GM15510 (cell line): ENCODE measurements around the gene ACER1.

Experiments used
- POLR2A ChIP-seq: IDR thresholded peaks from 3 replicates; pipeline ENCODE4 v1.6.1; 2011; ENCODE audit warnings: borderline replicate concordance; ENCODE audit not compliant: insufficient read length; ENCODE audit errors: extremely low read depth

The ACER1 gene

DNA sequence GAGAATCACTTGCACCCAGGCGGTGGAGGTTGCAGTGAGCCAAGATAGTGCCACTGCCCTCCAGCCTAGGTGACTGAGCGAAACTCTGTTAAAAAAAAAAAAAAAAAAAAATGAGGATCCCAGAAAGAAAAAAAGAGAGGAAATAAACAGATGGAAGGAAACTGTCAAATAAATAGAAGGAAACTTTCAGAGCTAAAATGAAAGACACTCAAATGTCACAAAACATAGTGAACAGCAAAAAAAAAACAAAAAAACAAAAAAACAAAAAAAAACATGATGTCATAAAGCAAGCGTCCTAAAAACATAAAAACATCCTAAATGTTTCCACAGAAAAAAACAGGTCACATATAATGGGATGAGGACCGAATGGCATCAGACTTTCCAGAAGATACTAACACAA, 68.6 kb downstream of the ACER1 start:
- TF ChIP-seq POLR2A = no peak

DNA sequence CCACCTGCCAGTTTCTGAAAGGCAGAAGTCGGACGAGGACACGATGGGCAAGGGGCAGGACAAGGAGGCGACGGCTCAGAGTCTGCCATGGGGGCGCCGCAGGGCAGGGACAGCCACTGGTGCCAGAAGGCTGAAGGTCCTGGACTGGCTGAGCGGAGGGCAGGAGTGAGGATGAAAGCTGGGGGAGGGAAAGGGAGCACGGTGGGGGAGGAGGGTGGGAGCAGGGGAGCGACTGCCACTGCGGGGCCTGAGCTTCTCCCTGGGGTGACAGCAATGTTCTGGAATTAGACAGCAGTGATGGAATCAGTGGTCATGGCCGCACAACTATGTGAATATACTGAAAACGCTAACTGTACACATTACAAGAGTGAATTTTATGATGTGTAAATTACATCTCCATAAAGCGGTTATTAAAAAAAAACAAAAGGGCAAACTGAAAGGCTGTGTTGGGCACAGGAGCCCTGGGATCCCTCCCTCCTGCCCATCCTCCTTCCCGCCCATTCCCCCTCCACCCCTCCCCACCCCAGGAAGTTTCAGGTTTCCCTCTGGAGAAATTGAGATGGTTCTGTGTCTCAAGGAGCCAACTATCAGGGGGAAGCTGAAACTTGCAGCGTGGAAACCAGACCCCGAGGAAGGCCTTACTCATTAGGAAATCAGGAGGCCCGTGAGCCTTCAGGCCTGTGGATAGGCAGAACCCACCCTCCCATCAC, 69.5 kb downstream of the ACER1 start:
- no peak for TF ChIP-seq POLR2A

DNA sequence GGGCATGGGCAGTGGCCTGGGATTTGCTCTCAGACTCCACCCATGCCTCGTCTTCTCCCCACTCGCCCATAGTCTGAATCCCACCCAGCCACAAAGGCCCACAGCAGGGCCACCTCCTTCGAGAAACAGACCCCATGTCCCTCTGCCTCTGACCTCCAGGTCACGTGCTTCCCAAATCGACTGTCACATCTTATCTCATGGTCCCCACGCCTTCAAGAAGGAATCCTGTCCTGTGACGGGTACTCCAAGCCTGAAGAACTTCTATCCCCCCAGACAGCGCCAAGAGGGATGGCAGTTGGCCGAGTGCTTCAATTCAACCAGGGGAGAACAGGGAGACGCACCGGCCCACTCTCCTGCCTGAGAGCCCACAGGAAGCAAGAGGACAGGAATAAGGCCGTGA, 70.1 kb downstream of the ACER1 start:
- no peak for TF ChIP-seq POLR2A

DNA sequence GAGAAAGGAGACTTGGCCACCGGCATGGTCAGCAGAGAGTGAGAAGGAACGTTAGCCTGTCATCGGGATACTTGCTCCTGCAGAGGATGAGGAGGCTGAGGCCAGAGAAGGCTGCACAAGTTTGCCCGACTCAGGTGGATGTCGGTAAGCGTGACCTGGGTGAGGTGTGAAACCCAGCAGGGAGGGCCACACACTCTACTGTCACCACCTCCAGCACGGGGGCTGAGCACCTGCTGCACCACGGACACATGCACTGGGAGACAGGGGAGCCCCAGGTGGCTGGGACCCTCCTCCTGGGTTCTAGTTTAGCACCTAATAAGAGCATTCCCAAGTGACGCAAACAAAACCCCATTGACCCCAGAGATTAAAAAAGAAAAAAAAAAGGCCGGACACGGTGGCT, 70.9 kb downstream of the ACER1 start:
- no peak for TF ChIP-seq POLR2A

DNA sequence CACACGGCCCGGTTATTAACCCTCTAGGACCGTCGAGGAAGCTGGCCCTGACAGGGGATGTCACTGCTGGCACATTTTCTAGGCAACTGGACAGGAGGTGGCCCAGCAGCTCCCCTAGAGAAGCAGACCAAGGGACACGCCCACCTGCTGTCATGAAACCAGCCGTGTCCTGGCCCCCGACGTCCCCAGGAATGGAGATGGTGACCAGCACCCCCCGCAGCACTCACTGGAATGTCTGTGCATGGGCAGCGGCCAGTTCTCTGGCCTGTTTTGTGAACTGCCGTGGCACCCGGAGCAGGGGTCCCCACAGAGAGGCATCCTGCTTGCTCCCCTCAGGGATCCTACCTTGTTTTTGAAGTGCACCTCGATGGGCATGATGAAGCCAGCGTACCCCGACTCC, 71.5 kb downstream of the ACER1 start:
- no peak for TF ChIP-seq POLR2A

DNA sequence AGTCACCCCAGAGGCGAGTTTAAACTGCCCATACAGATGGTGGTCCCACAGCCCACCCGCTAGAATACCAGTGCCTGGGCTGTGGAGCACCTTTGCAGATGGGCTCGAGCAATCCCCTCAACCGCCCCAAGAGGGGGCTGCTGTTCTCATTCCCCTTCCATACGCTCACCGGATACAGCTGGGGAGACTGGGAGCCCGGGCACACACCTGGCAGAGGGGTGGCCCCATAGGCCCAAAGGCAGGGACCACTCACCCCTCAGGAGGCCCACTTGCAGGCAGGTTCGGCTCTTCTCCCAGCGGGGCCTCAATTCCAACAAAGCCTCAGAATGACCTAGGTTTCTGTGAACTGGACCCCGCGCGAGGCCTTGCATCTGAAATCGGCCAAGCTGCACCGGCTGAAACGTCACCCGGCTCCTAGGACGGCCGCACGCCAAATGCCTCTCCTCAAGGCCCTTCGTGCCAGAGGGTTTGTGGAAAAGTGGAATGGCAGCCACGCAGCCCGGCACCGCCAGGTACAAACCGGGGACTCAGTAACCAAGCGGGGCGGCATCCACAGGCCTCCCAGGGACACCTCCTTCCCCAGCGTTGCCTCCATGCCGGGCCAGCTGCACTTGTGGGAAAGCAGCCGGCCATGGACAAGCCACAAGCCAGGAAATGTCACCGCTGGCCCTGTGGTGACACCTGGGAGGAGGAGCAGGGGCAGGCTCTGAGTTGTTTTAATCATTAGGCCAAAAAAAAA, 72.3 kb downstream of the ACER1 start:
- no peak for TF ChIP-seq POLR2A

DNA sequence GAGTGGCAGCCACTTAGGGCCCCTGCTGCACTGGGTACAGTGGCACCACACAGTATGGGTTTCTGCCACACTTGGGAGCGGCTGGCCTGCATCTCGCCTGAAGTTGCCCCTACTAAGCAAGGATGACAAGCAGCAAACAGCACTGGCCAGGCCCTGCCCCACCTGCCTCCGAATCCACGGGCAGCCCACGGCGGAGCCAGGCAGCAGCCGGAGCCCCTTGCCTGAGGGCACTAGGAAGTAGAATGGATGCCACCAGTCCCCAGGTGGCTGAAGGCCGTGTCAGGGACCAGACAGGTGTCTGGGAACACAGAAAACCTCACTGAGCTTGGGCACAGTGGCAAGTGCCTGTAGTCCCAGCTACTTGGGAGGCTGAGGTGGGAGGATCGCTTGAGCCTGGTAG, 73.0 kb downstream of the ACER1 start:
- no peak for TF ChIP-seq POLR2A

DNA sequence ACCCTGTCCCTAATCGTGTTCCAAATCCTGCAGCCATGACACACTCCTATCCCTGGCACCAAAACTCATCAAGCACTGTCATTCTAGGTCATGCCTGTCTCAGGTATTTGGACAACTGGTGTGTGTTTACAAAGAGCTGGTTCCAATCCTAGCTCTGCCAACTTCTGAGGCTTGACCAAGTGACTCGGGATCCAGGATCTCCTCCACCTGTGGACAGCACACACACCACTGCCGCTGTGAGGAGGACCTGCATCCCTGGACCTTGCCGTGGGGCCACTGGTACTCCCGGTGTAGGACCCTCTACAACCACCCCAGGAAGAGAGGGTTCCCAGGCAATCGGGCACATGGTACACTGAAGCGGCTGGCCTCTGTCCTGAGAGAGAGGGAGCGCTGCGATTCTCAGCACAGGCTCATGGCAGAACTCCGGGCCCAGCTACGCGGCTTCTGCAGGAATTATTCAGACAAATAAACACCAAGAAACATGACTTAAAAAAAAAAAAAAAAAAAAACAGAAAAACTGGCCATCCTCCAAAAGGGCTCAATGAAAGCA, 74.0 kb downstream of the ACER1 start:
- TF ChIP-seq POLR2A = no peak

DNA sequence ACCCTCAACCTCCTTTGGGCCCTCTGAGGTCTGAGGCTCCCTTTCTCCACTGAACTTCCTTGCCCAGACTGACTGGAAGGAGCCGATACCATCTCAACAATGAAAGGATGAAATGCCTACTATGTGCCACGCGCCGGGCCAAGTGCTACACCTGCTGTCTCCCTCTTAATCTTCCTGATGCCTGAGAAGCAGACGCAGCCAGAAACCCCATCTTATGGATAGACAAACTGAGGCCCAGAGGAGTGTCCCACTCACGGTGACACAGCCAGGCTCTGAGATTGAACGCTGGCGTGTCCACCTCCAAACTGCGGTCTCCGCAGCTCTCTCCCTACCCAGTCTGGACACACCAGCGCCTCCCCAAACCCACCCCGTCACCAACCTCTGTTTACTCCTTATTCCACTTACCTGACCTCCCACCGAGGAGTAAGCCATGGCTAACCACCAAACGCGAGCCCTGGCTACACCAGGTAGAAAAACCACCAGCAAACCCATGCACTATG, 74.5 kb downstream of the ACER1 start:
- no peak for TF ChIP-seq POLR2A
